Stomach (tissue), 9 donors: ENCODE results near the gene FFAR4. TPM values are rescaled to one million over a fixed set of nuclear protein-coding genes. Genes with fewer than 3 reads are reported as not detected.

Experiments used
- DNase-seq, 2 donors: peaks; one replicate each; pipeline versions ENCODE4 v3.0.0 to v3.0.0-alpha.2; 2013 to 2019
- H3K27ac ChIP-seq, 5 donors: fragments of 200-600 bp in 4 of 5; sonication (generic) in 4 of 5; one replicate each; pipeline ENCODE4 v1.5.1; 2013 to 2019; ENCODE audit warnings: mild to moderate bottlenecking in 1 of 5, moderate library complexity in 1 of 5
- H3K27me3 ChIP-seq, 3 donors: fragments of 200-600 bp; sonication (generic); one replicate each; pipeline ENCODE4 v1.5.1; 2017 to 2019; ENCODE audit warnings: mixed run types in 1 of 3
- H3K36me3 ChIP-seq, 4 donors: fragments of 200-600 bp; sonication (generic); 1 replicate in 3 of 4; 2 replicates in 1 of 4; pipeline ENCODE4 v1.5.1; 2016 to 2019
- H3K4me1 ChIP-seq, 4 donors: fragments of 200-600 bp; sonication (generic); one replicate each; pipeline ENCODE4 v1.5.1; 2016 to 2019
- H3K4me3 ChIP-seq, 4 donors: fragments of 200-600 bp; sonication (generic) in 3 of 4; one replicate each; pipeline ENCODE4 v1.5.1; 2016 to 2019; ENCODE audit warnings: mild to moderate bottlenecking in 1 of 4
- H3K9me3 ChIP-seq, 4 donors: fragments of 200-600 bp; sonication (generic); one replicate each; pipeline ENCODE4 v1.5.1; 2016 to 2019
- EP300 ChIP-seq: sonication (generic); formaldehyde crosslinking; IDR thresholded peaks from one replicate; pipeline ENCODE4 v1.6.1; 2017; ENCODE audit warnings: antibody characterized with exemption
- POLR2A ChIP-seq, 4 donors: fragments of 450-650 bp; IDR thresholded peaks; one replicate each; pipeline ENCODE4 v1.6.1; 2016; ENCODE audit warnings: antibody characterized with exemption in 4 of 4, control low read depth in 2 of 4, mild to moderate bottlenecking in 1 of 4, moderate library complexity in 1 of 4
- POLR2AphosphoS5 ChIP-seq, 3 donors: sonication (generic); formaldehyde crosslinking; IDR thresholded peaks; one replicate each; pipeline ENCODE4 v1.6.1; 2016; ENCODE audit warnings: antibody characterized with exemption in 3 of 3
- WGBS, 5 donors: extraction: QIAGEN DNeasy Blood & Tissue Kit in 3 of 5; methylation state at CpG; one replicate each; pipeline versions ENCODE4 v1.1.5 to v1.1.7; 2013 to 2018; 5-methylcytosine and 5-hydroxymethylcytosine counted together
- intact Hi-C: fragments of 100-400 bp; cut with DNase I; formaldehyde crosslinking; loops from one replicate; pipeline ENCODE4 v1.15.1; 2023; ENCODE audit warnings: low total_unique reads
- polyA plus RNA-seq, 3 donors: library from polyadenylated mRNA; stranded (reverse); fragments of 200-250 nt; gene quantifications; one replicate each; pipeline ENCODE4 v1.2.3, GENCODE V29; 2013
- total RNA-seq, 5 donors: library from RNA; depleted of rRNA; stranded (reverse); fragments of >200 nt; gene quantifications; one replicate each; pipeline versions ENCODE4 v1.1.0 to v1.2.3, GENCODE V29; 2014 to 2016
- TF ChIP-seq, protein P1 (sequence below), 7 experiments: fragments of 450-650 bp in 4 of 7; fragments of 200-600 bp in 3 of 7; sonication (generic) in 3 of 7; IDR thresholded peaks; one replicate each; pipeline ENCODE4 v1.5.1; 2016 to 2019; ENCODE audit warnings: antibody characterized with exemption in 7 of 7, control low read depth in 2 of 7, mild to moderate bottlenecking in 1 of 7
- donor health status: healthy with polysubstance abuse.
- donor health status: Bipolar disorder and iron deficiency.
- donor health status: healthy.

FFAR4 gene
- total and polyA plus RNA-seq, 8 donors = 0.08 to 2.0 (median 0.96) TPM; not detected in 4

- peak in 1 of 2 donors; percentile 50 for DNase-seq
- no peak overlapping the region for H3K4me3 ChIP-seq
- peaks cover 0 to 8% (median 2%) of the 10 kb centered on the region in 4 donors for H3K9me3 ChIP-seq
- H3K27ac ChIP-seq = no peak overlapping the region
- no peak for TF ChIP-seq POLR2AphosphoS5 (IDR thresholded peaks at IDR 0.05)
- TF ChIP-seq EP300 = no peak
- TF ChIP-seq POLR2A (IDR thresholded peaks at IDR 0.05) = no peak
- TF ChIP-seq, protein P1, sequence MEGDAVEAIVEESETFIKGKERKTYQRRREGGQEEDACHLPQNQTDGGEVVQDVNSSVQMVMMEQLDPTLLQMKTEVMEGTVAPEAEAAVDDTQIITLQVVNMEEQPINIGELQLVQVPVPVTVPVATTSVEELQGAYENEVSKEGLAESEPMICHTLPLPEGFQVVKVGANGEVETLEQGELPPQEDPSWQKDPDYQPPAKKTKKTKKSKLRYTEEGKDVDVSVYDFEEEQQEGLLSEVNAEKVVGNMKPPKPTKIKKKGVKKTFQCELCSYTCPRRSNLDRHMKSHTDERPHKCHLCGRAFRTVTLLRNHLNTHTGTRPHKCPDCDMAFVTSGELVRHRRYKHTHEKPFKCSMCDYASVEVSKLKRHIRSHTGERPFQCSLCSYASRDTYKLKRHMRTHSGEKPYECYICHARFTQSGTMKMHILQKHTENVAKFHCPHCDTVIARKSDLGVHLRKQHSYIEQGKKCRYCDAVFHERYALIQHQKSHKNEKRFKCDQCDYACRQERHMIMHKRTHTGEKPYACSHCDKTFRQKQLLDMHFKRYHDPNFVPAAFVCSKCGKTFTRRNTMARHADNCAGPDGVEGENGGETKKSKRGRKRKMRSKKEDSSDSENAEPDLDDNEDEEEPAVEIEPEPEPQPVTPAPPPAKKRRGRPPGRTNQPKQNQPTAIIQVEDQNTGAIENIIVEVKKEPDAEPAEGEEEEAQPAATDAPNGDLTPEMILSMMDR (IDR thresholded peaks at IDR 0.05) = no peak
- intact Hi-C loops = no loop called here
- 21 to 33% (median 26%) methylated on average over 2 of the region's 2 CpGs for WGBS, 5 donors
- H3K36me3 ChIP-seq = no peaks in the 10 kb centered on the region
- H3K27me3 ChIP-seq = peaks cover 0 to 58% (median 26%) of the 10 kb centered on the region in 3 donors
- peaks cover 12 to 20% (median 17%) of the 10 kb centered on the region in 4 donors for H3K4me1 ChIP-seq
Measured at GRCh38 chr10:93604146-93604545, 37.7 kb downstream of the FFAR4 start.

GRCh38 chr10:93608421-93608820, 42.0 kb downstream of the FFAR4 start:
- Histone ChIP-seq H3K9me3 (peaks cover 0 to 8% (median 2%) of the 10 kb centered on the region in 4 donors), H3K4me1 (no peaks in the 10 kb centered on the region), H3K27me3 (peaks cover 0 to 19% (median 0%) of the 10 kb centered on the region in 3 donors), H3K36me3 (no peaks in the 10 kb centered on the region), H3K27ac (no peak overlapping the region), H3K4me3 (no peak overlapping the region)
- no peak for DNase-seq
- intact Hi-C loops = no loop called here
- TF ChIP-seq POLR2A (IDR thresholded peaks at IDR 0.05) (no peak), POLR2AphosphoS5 (IDR thresholded peaks at IDR 0.05) (no peak), EP300 (no peak)
- TF ChIP-seq, protein P1 (IDR thresholded peaks at IDR 0.05) = no peak
- WGBS, 5 donors = 77 to 93% (median 88%) methylated on average over 3 of the region's 3 CpGs

- H3K4me1 ChIP-seq = no peaks in the 10 kb centered on the region
- H3K36me3 ChIP-seq = no peaks in the 10 kb centered on the region
- H3K4me3 ChIP-seq = no peak within 1 kb of the TSS
- H3K27ac ChIP-seq = no peak within 1 kb of the TSS
- 68 to 80% (median 73%) methylated on average over 6 of the region's 6 CpGs for WGBS, 5 donors
- DNase-seq = no peak
- peaks cover 0 to 4% (median 2%) of the 10 kb centered on the region in 4 donors for H3K9me3 ChIP-seq
- intact Hi-C loops = no loop called here
- no peak for TF ChIP-seq POLR2A (IDR thresholded peaks at IDR 0.05)
- TF ChIP-seq POLR2AphosphoS5 (IDR thresholded peaks at IDR 0.05) = no peak
- TF ChIP-seq, protein P1 (IDR thresholded peaks at IDR 0.05) = no peak
- no peak for TF ChIP-seq EP300
- H3K27me3 ChIP-seq = no peaks in the 10 kb centered on the region
Measured at GRCh38 chr10:93612311-93612710, 45.8 kb downstream of the FFAR4 start, which contains the start of gene PDE6C. PDE6C (plus strand) TSS chr10:93612537; CDS start chr10:93612726, 189 bp downstream.

DNA sequence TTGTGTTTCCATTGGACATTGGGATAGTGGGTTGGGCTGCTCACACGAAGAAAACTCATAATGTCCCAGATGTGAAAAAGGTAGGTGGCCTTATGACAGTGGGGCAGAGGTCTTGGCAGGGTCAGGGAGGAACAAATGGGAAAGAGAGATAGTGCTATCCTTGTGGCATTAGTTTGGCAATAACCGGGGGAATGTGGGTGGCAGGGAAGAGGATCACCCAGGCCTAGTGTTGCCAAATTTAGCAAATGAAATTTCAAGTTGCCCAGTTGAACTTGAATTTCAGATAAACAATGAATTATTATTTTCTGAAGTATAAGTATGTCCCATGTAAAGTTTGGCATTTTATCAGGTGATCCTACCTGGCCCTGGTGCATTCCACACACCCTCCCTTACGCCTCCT, 46.7 kb downstream of the FFAR4 start:
- H3K9me3 ChIP-seq = no peaks in the 10 kb centered on the region
- no peak overlapping the region for H3K4me3 ChIP-seq
- H3K27ac ChIP-seq = no peak overlapping the region
- TF ChIP-seq POLR2AphosphoS5 (IDR thresholded peaks at IDR 0.05) = no peak
- TF ChIP-seq, protein P1 (IDR thresholded peaks at IDR 0.05) = no peak
- TF ChIP-seq EP300 = no peak
- TF ChIP-seq POLR2A (IDR thresholded peaks at IDR 0.05) = no peak
- 75 to 86% (median 83%) methylated on average over 3 of the region's 3 CpGs for WGBS, 5 donors
- no peaks in the 10 kb centered on the region for H3K4me1 ChIP-seq
- DNase-seq = no peak
- no peaks in the 10 kb centered on the region for H3K36me3 ChIP-seq
- no peaks in the 10 kb centered on the region for H3K27me3 ChIP-seq
- intact Hi-C loops = no loop called here
